MM.1S (cell line): ENCODE results near the gene FICD.

Experiments used
- DNase-seq: peaks from one replicate; pipeline ENCODE4 v3.0.0-alpha.2; 2015
- H2AFZ ChIP-seq: fragments of 300-600 bp; sonication (generic); 2 replicates; pipeline ENCODE4 v1.6.0; 2016; ENCODE audit warnings: antibody characterized with exemption, low read length
- H3F3A ChIP-seq: fragments of 300-600 bp; sonication (generic); 2 replicates; pipeline ENCODE4 v1.6.1; 2016; ENCODE audit warnings: mild to moderate bottlenecking, antibody characterized with exemption, low read length, moderate library complexity, mixed read lengths; ENCODE audit not compliant: insufficient read depth
- H3K27ac ChIP-seq: fragments of 300-600 bp; sonication (generic); 2 replicates; pipeline ENCODE4 v1.5.1; 2016; ENCODE audit warnings: mild to moderate bottlenecking, low read length
- H3K27me3 ChIP-seq: fragments of 300-600 bp; sonication (generic); replicated peaks from 2 replicates; pipeline ENCODE4 v1.6.0; 2016; ENCODE audit warnings: low read length; ENCODE audit not compliant: insufficient read depth
- H3K36me3 ChIP-seq: fragments of 300-600 bp; sonication (generic); replicated peaks from 2 replicates; pipeline ENCODE4 v1.6.1; 2016; ENCODE audit warnings: mild to moderate bottlenecking, low read length, mixed read lengths; ENCODE audit not compliant: insufficient read depth
- H3K4me1 ChIP-seq: fragments of 300-600 bp; sonication (generic); 2 replicates; pipeline ENCODE4 v1.6.1; 2016; ENCODE audit warnings: low read length, mixed read lengths
- H3K4me2 ChIP-seq: fragments of 300-600 bp; sonication (generic); 2 replicates; pipeline ENCODE4 v1.6.0; 2016; ENCODE audit warnings: low read depth, low read length
- H3K4me3 ChIP-seq: fragments of 300-600 bp; sonication (generic); 2 replicates; pipeline ENCODE4 v1.5.1; 2016; ENCODE audit warnings: low read length, mixed read lengths
- H3K79me2 ChIP-seq: fragments of 300-600 bp; sonication (generic); 2 replicates; pipeline ENCODE4 v1.6.1; 2016; ENCODE audit warnings: mixed run types, low read length, mixed read lengths
- H3K9ac ChIP-seq: fragments of 300-600 bp; sonication (generic); 2 replicates; pipeline ENCODE4 v1.6.1; 2016; ENCODE audit warnings: low read length, mixed read lengths
- H3K9me2 ChIP-seq: fragments of 300-600 bp; sonication (generic); replicated peaks from 2 replicates; pipeline ENCODE4 v1.6.1; 2016; ENCODE audit warnings: mild to moderate bottlenecking, low read length, mixed read lengths; ENCODE audit not compliant: insufficient read depth
- H3K9me3 ChIP-seq: fragments of 300-600 bp; sonication (generic); replicated peaks from 2 replicates; pipeline ENCODE4 v1.6.1; 2016; ENCODE audit warnings: mild to moderate bottlenecking, low read length, mixed read lengths; ENCODE audit not compliant: insufficient read depth
- H4K20me1 ChIP-seq: fragments of 300-600 bp; sonication (generic); 2 replicates; pipeline ENCODE4 v1.6.1; 2016; ENCODE audit warnings: mild to moderate bottlenecking, low read length, moderate library complexity, mixed read lengths; ENCODE audit not compliant: insufficient read depth
- EZH2 ChIP-seq: fragments of 300-600 bp; sonication (generic); optimal IDR thresholded peaks from 2 replicates; pipeline ENCODE3; 2017; ENCODE audit warnings: low read depth, mild to moderate bottlenecking, antibody characterized with exemption, low read length, mixed read lengths
- EZH2phosphoT487 ChIP-seq: fragments of 300-600 bp; sonication (generic); IDR thresholded peaks from 2 replicates; pipeline ENCODE4 v1.6.1; 2018; ENCODE audit warnings: antibody characterized with exemption, low read length
- TF ChIP-seq, protein P1 (sequence below): fragments of 300-600 bp; sonication (generic); IDR thresholded peaks from 2 replicates; pipeline ENCODE4 v1.5.1; 2016; ENCODE audit warnings: antibody characterized with exemption, low read length, mixed read lengths

The FICD gene

DNA sequence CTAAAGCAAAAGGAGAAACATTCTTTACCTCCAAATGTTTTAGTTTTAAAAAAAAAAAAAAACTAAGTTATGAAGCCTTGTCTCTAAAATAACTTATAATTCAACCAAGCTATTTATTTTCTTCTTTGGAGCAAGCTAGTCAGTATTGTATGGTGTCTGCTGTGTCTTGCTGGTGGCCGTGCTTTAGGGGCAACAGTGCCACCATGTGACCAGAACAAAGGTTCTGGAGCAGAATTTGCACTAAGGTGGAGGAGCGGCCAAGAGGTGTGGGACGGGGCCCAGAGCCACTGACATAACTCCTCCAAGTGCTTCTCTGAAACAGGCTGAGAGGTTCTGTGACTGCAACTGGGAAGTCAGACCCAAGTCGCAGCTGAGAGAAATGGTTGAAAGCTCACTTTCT is 4.5 kb downstream of the FICD start:
- H3F3A ChIP-seq = peaks cover 13% of the 10 kb centered on the region; the same call in 1 of the 2 replicates
- TF ChIP-seq, protein P1, sequence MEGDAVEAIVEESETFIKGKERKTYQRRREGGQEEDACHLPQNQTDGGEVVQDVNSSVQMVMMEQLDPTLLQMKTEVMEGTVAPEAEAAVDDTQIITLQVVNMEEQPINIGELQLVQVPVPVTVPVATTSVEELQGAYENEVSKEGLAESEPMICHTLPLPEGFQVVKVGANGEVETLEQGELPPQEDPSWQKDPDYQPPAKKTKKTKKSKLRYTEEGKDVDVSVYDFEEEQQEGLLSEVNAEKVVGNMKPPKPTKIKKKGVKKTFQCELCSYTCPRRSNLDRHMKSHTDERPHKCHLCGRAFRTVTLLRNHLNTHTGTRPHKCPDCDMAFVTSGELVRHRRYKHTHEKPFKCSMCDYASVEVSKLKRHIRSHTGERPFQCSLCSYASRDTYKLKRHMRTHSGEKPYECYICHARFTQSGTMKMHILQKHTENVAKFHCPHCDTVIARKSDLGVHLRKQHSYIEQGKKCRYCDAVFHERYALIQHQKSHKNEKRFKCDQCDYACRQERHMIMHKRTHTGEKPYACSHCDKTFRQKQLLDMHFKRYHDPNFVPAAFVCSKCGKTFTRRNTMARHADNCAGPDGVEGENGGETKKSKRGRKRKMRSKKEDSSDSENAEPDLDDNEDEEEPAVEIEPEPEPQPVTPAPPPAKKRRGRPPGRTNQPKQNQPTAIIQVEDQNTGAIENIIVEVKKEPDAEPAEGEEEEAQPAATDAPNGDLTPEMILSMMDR = no peak
- no peak for TF ChIP-seq EZH2phosphoT487
- no peak for TF ChIP-seq EZH2
- no peak overlapping the region for H3K4me2 ChIP-seq
- H3K27me3 ChIP-seq = no peaks in the 10 kb centered on the region
- no peak overlapping the region for H3K4me3 ChIP-seq
- no peak overlapping the region for H2AFZ ChIP-seq
- no peaks in the 10 kb centered on the region for H3K9me3 ChIP-seq
- no peak overlapping the region for H3K9ac ChIP-seq
- H4K20me1 ChIP-seq = peaks cover 5% of the 10 kb centered on the region; the same call in 1 of the 2 replicates
- peaks cover 33% of the 10 kb centered on the region for H3K36me3 ChIP-seq
- DNase-seq = no peak
- H3K4me1 ChIP-seq = 0 out of 2 replicates have a peak, but pooled peaks cover 6% of the 10 kb centered on the region
- no peaks in the 10 kb centered on the region for H3K9me2 ChIP-seq
- H3K27ac ChIP-seq = no peak overlapping the region
- H3K79me2 ChIP-seq = peaks cover 86% of the 10 kb centered on the region

DNA sequence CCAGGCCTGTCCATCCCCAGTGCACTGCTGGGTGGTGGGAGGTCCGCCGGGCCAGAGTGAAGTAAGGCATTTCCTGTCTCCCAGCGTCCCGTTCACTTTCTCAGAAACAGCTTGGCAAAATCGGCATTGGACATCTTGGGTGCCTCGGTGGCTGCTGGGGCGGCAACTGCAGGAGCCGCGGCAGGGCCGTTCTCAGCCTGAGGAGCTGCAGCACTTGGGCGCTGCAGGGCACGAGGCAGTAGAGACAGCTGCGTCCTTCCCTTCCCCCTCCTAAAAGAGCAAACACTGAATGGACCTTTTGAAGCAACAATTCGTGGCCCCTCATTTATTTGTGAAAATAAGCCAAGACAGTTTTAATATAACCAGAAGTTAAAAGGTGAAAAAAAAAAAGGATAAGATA is 8.3 kb downstream of the FICD start:
- Histone ChIP-seq H3K9ac (no peak overlapping the region), H3F3A (peaks cover 22% of the 10 kb centered on the region), H3K9me2 (no peaks in the 10 kb centered on the region), H3K36me3 (peaks cover 51% of the 10 kb centered on the region), H3K4me3 (no peak overlapping the region), H3K79me2 (peaks cover 84% of the 10 kb centered on the region), H3K4me1 (peaks cover 15% of the 10 kb centered on the region), H3K9me3 (no peaks in the 10 kb centered on the region), H3K27me3 (no peaks in the 10 kb centered on the region), H4K20me1 (peaks cover 19% of the 10 kb centered on the region), H3K4me2 (no peak overlapping the region), H3K27ac (no peak overlapping the region), H2AFZ (no peak overlapping the region)
- DNase-seq = no peak
- TF ChIP-seq, protein P1 = no peak
- TF ChIP-seq EZH2phosphoT487 = no peak
- TF ChIP-seq EZH2 = no peak

DNA sequence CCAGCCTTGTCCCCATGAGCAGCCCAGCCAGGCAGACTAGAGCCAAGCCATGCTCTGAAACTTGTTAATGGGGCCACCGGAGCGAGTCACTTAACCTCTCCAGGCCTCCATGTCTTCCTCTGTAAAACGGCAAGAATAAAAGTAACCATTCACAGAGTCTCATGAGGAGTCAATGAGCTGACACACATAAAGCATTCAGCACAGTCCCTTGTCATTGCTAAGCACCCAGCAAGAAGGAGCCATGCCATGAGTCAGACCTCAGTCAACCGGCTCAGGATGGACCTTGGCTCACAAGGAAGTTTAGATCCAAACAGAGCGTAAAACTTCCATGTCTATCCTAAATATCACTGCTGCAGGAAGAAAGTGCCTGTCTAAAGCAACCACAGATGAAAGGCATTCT is 10.6 kb downstream of the FICD start:
- no peak for TF ChIP-seq EZH2
- Histone ChIP-seq H3K4me3 (no peak overlapping the region), H3K9me2 (no peaks in the 10 kb centered on the region), H3K79me2 (peaks cover 78% of the 10 kb centered on the region), H3K27me3 (no peaks in the 10 kb centered on the region), H3K4me1 (peaks cover 15% of the 10 kb centered on the region), H3K9me3 (no peaks in the 10 kb centered on the region), H3K4me2 (no peak overlapping the region), H2AFZ (no peak overlapping the region), H3F3A (peaks cover 14% of the 10 kb centered on the region), H3K36me3 (peaks cover 48% of the 10 kb centered on the region), H3K27ac (no peak overlapping the region), H3K9ac (no peak overlapping the region), H4K20me1 (peaks cover 15% of the 10 kb centered on the region)
- no peak for DNase-seq

DNA sequence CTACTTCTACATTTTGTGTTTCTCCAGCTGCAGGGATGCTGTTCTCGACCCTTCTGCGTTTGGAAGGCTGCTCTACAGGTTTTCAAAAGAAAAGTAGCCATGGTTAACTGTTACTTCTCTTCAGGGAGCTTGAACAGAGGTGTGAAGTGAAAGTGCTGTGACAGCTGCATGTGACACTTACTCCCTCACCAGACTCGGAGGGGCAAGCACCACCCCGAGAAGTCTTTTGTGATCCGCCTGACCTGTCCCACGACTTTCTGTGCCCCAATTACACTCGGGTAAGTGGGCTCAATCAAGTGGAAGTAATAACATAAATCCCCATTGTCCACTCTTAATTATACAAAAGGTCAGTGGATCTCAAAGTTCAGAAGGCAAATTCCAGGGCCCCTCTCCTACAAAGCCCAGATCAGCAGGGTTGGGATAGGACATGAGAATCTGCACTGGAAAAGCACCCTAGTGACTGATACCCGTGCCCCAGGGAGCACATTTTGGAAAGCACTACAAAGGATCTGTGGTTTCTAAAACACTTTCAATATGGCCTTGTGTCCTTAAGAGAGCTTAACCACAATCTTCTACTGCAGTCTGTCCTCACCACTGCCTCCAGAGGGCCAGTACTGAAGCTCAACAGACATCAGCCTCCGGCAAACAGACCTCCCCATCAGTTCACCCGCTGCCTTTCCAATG is 11.5 kb downstream of the FICD start:
- H3K27me3 ChIP-seq = no peaks in the 10 kb centered on the region
- H3K4me2 ChIP-seq = 0 out of 2 replicates have a peak overlapping the region, but pooled peaks have one; percentile 26
- H4K20me1 ChIP-seq = peaks cover 14% of the 10 kb centered on the region
- no peak overlapping the region for H2AFZ ChIP-seq
- DNase-seq = peak; percentile 82
- peak overlapping the region; percentile 9; the same call in 1 of the 2 replicates for H3K27ac ChIP-seq
- TF ChIP-seq, protein P1 = peak; percentile 50
- TF ChIP-seq EZH2 (no peak), EZH2phosphoT487 (no peak)
- no peaks in the 10 kb centered on the region for H3K9me3 ChIP-seq
- H3K9me2 ChIP-seq = no peaks in the 10 kb centered on the region
- H3K9ac ChIP-seq = no peak overlapping the region
- H3K4me3 ChIP-seq = no peak overlapping the region
- peaks cover 43% of the 10 kb centered on the region for H3K36me3 ChIP-seq
- H3F3A ChIP-seq = peaks cover 14% of the 10 kb centered on the region
- H3K4me1 ChIP-seq = peaks cover 15% of the 10 kb centered on the region
- H3K79me2 ChIP-seq = peaks cover 73% of the 10 kb centered on the region
